Measurements from ENCODE around the gene NFIB. TPM values are rescaled to one million over a fixed set of nuclear protein-coding genes. Genes with fewer than 3 reads are reported as not detected.

The NFIB gene
- total RNA-seq, 1 donor from 2014 or later, result not detected

DNA sequence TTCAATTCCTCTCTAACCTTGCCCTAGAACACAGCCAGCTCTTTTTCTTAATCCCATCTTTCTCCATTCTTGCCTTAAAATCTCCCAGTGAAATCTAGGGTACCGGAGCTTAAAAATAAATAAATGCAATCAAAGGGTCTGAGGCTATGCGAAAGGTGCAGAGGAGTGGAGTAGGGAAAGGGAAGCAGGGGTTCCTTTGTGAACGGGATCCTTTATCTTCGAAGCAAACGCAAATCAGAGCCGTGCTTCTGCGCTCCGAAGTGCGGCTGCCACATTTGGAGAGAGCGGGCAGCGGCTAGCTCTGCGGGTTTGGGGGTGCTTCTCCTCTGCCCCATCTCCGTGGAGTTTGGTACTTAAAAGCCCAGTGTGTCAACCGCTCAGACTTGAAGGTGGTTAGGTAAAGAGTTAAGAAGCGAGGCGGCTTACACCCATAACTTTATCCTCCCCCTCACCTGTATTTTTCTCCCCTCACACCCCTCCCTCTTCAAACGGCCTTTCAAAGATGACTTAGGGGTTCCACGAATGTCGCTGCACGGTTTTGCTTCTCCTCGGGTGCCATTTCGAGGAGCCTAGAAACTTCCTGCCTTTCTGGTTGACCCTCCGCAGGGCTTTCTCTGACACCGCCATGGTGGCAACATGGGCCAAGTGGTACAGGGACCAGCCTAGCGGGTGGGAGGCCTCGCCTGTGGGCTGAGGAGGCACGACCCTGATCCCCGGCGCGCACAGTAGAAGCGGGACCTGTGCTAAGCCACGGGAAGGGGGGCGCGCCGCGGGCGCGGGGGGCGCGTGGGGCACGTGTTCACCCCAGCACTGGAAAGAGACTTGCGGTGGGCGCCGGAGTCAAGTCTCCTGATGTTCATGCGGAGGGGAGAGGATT, 31.7 kb upstream of the NFIB start:
- intact Hi-C loops (cut with micrococcal nuclease), result loop anchor here (1.0 kb wide), 1 partner anchor 33 kb away; no protein-coding TSS in a partner anchor

DNA sequence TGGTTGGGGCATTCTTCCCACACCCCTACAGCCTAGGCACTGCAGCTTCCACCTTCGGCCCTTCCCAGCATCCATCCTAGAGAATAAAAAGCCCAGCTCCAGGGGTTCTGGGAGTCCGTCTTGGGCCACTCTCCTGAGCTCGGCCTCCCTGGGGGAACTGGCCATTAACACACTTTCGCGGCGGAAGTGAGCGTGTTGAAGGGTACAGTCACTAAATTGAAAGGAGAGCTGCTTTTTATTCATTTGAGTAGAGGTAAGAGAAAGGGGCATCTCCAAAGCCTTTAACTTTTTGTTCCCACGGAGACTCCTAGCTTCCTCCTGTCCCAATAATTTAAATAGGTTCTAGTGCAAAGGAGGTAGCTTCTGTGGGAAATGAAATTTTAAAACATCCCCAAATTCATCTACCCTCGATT, 31.0 kb upstream of the NFIB start:
- intact Hi-C loops (cut with micrococcal nuclease), result loop anchor here (1.0 kb wide), 1 partner anchor 33 kb away; no protein-coding TSS in a partner anchor

DNA sequence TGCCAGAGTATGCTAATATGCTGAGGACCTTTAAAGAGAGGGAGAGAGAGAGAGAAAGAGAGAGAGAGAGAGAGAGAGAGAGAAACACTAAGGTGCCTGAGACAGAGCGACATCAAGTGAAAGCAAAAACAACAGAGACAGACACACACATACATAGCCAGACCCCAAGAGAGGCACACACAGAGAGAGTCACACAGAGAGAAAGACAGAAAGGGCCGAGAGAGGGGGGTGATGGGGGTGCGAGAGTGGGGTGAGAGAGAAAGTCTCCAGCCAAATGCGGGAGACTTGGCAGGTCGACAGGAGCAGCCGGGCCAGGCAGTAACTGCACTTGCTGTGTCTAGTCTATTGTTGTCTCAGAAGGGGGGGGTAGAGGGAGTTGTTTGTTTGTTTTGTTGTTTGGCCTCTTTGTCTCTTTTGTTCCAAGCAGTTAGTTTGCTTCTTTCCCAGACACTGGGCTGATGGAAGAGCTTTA, 30.1 kb upstream of the NFIB start:
- intact Hi-C loops (cut with micrococcal nuclease), result no loop called here

DNA sequence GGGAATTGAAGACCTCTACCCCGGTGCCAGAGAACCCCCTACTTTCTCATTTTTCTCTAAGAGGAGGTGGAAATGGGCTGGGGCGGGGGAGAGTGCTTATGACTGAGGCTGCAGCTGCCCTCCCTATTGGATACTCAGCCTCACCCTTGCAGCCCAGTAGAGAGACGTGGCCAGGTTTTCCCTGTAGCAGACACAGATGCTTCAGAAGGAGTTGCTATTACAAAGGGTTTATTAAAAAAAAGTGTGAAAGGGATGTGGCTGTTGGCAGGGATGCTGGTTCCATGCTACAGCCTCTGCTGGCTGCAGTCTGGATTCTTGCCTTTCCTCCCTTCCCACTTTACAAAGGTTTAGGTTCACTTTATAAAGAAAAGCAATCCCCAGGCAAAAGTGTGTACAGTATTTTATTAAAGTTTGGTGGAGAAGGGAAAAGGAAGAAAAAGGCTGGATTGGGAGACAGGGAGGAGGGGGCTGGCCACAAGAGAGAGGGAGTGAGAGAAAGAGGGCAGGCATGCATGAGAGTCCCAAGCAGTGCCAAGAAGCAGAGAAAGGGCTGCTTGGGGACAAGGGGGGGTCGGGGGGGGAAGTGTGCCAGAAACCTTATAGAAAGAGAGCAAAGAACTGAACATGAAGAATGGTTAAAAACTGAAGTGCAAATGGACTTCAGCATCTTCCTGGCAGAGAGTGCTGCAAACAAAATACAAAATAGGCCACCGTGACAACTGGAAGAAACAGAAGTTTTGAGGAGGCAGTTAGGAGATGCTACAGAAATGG, 29.5 kb upstream of the NFIB start:
- intact Hi-C loops (cut with micrococcal nuclease), result no loop called here

DNA sequence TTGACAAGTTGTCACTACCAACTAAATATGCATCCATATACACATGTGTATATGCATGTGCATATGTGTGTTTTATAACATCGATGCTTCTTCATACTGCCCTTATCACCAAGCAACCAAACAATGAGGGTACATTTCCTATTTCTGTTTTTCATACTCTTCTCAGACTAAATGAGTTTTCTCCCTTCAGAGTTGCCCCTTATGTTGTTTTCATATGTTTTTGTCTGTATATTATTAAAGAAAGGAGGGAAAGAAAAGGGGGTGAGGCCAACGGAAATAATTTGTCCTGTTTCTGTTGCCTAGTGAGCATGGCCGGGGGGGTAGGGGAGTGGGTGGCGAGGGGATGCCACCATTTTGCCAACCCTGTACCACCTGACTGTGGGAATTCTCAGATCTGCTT, 28.8 kb upstream of the NFIB start:
- intact Hi-C loops (cut with micrococcal nuclease), result no loop called here

DNA sequence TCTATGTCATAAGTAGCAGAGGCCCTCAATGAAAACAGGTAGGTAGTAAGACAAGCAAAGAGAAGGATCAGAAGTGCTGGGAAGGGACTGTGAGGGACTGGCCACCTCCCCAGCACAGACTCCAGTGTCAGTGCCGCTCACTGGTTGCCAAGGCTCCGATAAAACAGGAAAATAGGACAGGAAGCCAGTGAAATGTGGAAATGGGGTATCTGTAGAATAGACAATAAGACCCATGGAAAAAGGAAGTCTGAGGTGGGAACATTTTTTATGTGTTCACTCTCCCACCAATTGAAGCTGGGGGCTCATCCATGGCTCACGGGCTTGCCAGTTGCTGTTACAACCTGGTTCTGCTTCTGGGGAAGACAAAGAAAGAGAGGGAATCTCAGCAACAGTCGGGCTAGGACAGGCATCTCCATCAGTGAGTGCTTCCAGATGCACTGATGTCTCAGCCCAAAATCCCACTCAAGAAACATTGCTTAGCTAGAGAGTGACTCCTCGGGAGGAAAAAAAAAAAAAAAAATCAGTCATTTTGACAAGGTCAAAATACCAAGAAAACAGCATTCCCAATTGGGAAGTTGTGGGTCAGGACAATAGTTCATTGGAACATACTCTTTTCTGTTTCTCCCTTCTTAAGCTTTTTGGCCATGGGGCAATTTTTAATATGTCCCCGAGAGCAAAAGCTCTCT, 27.6 kb upstream of the NFIB start:
- intact Hi-C loops (cut with micrococcal nuclease), result no loop called here

DNA sequence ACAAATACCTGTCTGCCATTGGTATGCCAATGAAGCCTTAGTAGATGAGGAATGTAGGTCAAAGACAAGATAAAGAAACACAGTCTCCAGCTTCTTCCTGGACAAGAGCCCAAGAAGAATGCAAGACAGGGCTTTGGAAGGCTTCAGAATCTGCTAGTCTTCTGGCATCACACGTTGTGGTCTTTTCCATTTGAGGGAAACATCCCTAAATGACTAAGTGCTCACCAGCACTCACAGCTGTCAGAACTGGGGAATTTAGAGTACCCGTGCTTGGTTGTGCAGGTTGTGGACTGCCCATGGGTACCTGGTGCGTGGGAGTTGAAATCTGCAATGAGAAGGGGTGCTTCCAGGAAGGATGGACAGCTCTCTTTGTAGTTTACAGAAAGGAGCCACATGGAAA, 27.1 kb upstream of the NFIB start:
- intact Hi-C loops (cut with micrococcal nuclease), result no loop called here

DNA sequence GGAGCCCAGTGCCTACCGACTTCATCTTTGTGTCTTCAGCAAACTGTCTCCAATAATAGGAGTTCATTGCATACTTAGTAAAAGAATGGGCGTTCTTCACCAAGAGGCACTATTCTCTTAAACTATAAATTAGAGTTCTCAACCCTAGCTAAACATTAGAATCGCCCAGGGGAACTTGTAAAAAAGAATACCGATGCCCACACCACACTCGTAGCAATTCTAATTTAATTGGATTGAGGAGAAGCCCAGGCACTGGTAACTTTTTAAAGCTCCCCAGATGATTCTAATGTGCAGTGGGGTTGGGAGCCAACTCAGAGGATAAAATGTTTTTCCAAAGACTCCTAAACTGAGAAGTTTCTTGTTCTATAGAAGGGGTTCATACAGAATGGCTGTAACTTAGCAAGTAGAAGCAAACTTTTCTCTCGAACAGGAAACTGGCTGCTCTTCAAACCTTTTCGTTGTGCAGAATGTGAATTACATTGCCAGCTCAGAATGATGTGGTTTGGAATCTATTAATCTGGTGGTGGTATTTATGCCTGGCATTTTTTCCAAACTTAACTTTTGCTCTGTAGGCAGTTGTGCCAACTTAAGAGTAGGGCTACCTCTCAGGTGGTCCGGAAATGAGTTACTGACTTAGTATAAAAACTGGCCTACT, 26.4 kb upstream of the NFIB start:
- intact Hi-C loops (cut with micrococcal nuclease), result no loop called here

DNA sequence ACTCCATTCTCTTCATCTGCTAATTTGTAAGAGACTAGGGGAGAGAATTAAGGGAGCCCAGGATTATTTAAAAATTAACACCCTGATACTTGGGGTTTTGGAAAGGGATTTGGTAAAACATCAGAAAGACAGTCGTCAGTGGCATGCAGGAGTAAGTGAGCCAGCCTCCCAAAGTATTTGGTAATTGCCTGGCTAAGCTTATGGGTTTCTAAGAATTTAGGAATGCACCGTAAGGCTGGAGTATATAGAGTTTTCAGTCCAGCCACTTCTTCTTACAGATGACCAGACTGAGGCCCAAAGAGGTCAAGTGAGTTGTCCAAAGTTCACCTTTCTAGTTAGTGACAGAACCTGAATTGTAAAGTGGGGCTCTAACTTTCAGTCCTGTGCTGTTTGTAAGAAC, 25.8 kb upstream of the NFIB start:
- intact Hi-C loops (cut with micrococcal nuclease), result no loop called here

DNA sequence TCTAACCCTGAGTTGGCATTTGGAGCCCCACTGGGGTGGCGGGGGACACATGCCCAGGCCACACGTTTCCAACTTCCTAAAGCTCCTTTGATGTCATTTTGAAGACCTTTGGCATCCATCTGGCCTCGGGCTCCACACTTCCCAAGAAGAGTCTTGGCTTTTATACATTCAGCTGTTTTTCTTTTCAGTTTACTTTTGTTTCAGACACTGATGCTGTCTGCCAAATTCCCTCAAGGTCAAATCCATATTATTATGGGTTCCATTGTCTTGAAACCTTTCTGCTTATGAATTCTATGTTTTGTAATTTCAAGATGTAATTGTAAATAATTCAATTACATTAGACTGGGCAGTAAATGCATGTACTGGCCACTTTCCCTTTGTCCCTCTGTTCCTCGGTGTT, 23.7 kb upstream of the NFIB start:
- intact Hi-C loops (cut with micrococcal nuclease), result no loop called here

DNA sequence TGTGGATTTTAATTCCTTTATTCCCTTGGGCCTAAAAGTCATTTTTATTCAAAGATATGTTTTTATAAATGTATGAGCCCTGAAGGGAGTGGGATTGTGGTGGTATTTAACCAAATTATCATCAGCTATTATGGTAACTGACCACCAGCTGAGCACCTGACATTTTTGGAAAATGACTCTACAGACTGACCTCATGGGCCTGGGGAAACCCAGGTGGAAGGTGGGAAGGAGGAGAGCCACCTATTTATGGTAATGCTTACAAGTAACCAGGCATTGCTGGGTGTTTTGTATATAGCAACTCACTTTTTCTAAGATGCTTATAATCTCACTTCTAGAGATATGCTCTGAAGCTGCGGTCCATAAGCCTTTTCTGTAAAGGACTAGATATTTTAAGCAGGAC, 22.3 kb upstream of the NFIB start:
- intact Hi-C loops (cut with micrococcal nuclease), result no loop called here

DNA sequence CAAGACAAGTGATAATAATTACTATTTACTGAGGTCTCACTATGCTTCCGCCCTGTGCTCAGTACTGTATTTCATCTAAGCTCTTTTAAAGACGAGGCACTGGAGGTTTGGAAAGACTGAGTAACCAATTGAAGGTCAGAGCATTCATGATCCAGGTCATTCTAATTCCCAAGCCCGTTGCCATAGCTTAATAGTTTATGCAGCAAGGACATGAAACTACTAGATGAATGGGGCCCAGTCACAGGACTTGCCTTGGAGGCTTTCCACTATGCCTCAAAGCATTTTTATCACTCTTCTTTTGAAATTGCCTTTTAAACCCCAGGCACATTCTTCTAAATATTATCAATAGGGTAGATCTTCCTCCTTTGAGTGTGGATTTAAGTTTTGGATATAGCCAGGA, 17.2 kb upstream of the NFIB start:
- intact Hi-C loops (cut with micrococcal nuclease), result no loop called here

DNA sequence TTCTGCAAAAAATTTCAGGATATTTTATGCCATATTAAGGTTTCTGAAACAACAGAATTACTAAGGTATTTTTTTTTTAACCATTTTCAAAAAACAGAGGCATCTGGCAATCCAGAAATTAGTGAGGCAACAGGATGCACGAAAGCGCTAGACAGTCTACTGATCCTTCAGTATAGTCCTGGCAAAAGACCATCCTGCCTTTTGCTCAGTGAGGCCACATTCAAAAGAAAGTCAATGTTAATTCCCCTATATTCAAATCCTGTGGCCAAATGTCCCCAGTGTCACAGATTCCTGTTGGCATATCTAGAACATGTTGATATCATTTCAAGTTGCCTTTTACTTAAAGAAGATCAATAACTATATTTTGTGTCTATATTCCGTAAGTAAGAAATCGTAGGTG, 13.1 kb upstream of the NFIB start:
- intact Hi-C loops (cut with micrococcal nuclease), result loop anchor here (2.0 to 10.0 kb wide), 2 partner anchors 14 to 668 kb away; no protein-coding TSS in a partner anchor

DNA sequence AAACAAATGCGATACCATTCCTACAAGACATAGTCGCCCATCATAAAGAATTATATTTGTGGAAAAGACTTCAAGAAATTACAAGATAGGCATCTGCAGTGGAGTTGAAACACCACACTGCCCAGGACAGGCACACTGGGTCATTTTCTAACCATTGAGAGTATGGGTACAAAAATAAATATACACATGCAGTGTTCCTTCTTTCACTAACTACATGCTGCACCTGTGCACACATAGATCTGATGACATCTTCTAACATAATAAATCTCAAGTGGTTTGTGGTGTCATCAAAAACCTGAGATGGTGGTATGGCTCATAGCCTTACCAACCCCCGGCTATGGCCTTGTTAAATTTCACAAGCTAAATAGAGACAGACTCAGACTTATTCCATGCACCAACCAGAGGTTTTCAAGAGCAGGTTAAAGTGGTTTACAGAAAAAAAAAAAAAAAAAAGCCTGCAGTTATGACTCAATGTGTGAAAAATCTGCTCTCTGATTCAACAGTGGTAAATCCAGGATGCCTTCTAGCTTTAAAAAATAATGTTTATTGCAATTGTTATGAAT, 12.4 kb upstream of the NFIB start:
- intact Hi-C loops (cut with micrococcal nuclease), result loop anchor here (2.0 to 10.0 kb wide), 2 partner anchors 14 to 668 kb away; no protein-coding TSS in a partner anchor

DNA sequence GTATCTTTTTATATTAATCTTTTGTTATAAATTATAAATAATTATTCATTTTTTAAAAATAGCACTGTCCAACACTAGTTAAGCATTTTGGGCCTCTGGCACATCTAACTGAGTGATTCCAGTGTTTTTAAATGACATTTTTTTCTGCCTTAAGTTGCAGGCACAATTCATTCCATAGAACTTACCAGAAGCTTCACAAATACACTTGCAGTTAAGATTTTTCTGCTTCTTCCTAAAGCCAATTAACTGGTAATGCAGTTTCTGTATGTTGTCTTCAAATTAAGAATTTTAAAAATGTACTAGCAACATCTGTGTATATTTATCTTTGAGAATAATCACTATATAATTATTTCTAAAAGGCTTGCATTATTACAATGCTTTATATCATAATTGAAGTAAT, 11.2 kb upstream of the NFIB start:
- intact Hi-C loops (cut with micrococcal nuclease), result loop anchor here (10.0 kb wide), 1 partner anchor 670 kb away; no protein-coding TSS in a partner anchor

DNA sequence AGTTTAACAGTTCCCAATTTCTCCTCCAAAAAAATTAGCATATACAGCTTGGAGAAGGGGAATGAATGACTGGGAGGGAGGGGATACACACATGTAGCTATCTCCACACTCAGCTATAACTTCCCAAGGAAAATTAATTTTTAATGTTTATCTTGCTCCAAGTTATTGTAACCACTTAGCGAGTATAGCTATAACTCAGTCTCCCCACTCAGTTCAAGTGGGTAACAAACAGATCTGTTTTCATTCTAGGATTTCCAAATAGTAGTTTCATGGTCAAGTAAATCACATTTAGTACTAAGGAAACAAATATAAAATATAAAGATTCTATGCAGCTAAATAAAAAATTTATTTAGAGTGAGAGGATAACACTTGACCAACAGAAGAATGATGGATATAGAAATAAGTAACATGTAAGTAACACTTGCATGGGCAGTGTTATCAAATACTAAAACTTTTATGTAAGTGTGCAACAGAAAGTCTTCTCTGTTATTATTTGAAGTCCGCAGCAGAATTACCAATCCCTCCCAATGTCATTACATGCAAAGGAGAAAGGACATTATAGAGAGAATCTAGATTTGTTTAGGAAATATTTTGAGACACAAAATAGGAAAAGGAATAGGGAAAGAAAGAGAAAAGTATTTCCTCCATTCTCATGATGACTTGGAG, 10.2 kb upstream of the NFIB start:
- intact Hi-C loops (cut with micrococcal nuclease), result loop anchor here (2.0 to 10.0 kb wide), 8 partner anchors 25 to 1229 kb away; partner anchors contain the start of genes CCDC171, PSIP1, SNAPC3 and ZDHHC21

DNA sequence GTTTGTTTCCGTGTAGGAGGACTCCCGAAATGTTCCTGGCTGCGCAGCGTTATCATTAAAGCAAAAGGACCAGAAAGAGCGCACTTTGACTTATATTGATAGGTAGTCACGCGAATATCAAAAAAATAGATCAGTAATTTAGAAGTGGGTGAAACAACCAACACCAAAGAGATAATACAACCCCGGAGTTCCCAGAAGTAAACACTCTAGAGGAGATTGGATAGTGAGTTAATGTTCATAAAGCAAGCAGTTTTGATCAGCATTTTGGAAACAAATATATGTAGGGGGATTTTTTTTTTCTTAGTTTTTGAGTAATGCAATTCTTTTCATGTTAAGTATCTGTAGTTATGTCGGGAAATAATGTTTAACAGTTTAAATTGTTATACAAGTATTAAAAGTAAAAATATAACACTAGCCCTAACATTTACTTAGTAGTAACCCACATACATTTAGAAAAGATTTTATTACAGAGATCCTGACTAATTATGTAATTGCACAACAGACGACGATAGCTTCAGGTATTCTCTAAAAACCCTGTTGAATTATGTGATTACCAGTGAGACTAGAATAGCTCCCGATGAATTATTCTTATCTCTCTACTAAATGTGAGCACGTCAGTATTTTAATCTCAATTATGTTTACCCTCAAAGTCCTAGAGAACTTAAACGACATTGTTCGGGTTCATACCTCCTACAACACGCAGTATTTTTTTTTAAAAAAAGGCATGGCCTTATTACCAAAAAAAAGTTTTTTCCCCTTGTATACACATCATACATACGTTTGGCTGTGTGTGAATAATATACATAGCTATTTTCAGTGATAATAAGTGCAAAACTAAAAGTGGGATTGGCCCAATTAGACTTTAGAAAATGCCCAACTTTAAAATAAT, 9.4 kb upstream of the NFIB start:
- intact Hi-C loops (cut with micrococcal nuclease), result loop anchor here (2.0 to 10.0 kb wide), 8 partner anchors 25 to 1229 kb away; partner anchors contain the start of genes CCDC171, PSIP1, SNAPC3 and ZDHHC21

DNA sequence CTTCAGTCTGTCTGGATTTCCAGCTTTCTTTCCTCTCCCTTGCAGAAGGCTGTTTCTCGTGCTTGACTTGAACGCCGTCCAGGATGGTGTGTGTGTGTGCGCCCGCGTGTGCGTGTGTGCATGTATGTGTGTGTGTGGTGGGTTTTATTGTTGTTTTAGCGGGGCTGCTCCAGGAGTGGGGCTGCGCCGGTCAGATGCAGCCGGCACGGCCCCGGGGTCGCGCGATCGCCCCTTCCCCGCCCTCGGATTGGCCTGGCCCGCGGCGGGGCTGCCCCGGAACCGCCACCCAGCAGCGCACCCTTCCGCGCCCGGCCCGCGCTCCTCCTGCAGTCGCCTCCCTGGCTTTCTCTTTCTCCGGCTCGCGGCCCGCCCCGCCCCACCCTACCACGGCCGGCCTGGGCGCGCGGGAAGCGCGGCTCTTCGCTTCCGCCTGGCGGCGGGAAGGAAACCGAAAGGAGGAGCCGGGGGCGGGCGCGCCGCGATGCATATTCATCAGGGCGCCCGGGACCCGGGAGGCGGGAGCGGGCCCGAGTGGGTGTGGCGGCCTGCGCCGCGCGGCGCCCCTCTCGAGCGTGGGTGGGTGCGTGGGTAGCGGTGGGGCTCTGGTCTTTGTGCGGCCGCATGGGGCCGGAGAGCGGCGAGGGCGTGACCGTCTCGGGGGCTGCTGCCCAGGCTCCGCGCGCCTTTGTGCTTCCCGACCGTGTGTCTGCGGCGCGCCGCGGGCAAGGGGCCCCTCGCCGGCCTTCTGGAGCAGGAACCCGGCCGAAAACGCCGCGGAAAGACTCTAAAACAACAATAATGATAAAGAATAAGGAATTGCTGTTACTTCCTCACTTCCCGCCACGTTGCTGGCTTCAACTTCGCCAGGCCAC, 8.5 kb upstream of the NFIB start:
- intact Hi-C loops (cut with micrococcal nuclease), result loop anchor here (1.0 to 10.0 kb wide), 9 partner anchors 9 to 1230 kb away; partner anchors contain the start of genes CCDC171, PSIP1, SNAPC3 and ZDHHC21
